Measurements from ENCODE around the gene UBE2F.

The UBE2F gene

GRCh38 chr2:237966565-237967462 lies at the start of gene UBE2F:
Gene UBE2F (plus strand): TSS chr2:237967014. CDS start chr2:237973108, 6,094 bp downstream.
- DNase-seq: peak; percentile 91

GRCh38 chr2:237917696-237918374 lies 49.0 kb upstream of the UBE2F start:
- no peak for DNase-seq

- no peak for DNase-seq
Observed at GRCh38 chr2:237919593-237919992, 47.2 kb upstream of the UBE2F start.

- no peak for DNase-seq
Observed at GRCh38 chr2:237920673-237921072, 46.1 kb upstream of the UBE2F start.

GRCh38 chr2:237921967-237922492 lies 44.8 kb upstream of the UBE2F start:
- DNase-seq: no peak

- DNase-seq: no peak
Observed at GRCh38 chr2:237922641-237923361, 44.0 kb upstream of the UBE2F start.

- DNase-seq: peak; percentile 17
Observed at GRCh38 chr2:237923481-237924163, 43.2 kb upstream of the UBE2F start.

GRCh38 chr2:237924164-237924534 lies 42.7 kb upstream of the UBE2F start:
- DNase-seq: no peak

- no peak for DNase-seq
Observed at GRCh38 chr2:237927135-237927534, 39.7 kb upstream of the UBE2F start.

- DNase-seq: no peak
Observed at GRCh38 chr2:237927986-237928385, 38.8 kb upstream of the UBE2F start.

- no peak for DNase-seq
Observed at GRCh38 chr2:237929979-237930378, 36.8 kb upstream of the UBE2F start.

GRCh38 chr2:237931205-237931721 lies 35.6 kb upstream of the UBE2F start:
- no peak for DNase-seq

- no peak for DNase-seq
Observed at GRCh38 chr2:237932731-237933131, 34.1 kb upstream of the UBE2F start.

GRCh38 chr2:237934186-237934585 lies 32.6 kb upstream of the UBE2F start:
- no peak for DNase-seq

- no peak for DNase-seq
Observed at GRCh38 chr2:237935740-237936452, 30.9 kb upstream of the UBE2F start.

- no peak for DNase-seq
Observed at GRCh38 chr2:237939251-237939650, 27.6 kb upstream of the UBE2F start.

- no peak for DNase-seq
Observed at GRCh38 chr2:237940828-237941227, 26.0 kb upstream of the UBE2F start.

- no peak for DNase-seq
Observed at GRCh38 chr2:237941239-237941638, 25.6 kb upstream of the UBE2F start.

- DNase-seq: no peak
Observed at GRCh38 chr2:237942513-237942899, 24.3 kb upstream of the UBE2F start.

GRCh38 chr2:237943395-237944094 lies 23.3 kb upstream of the UBE2F start:
- DNase-seq: no peak

GRCh38 chr2:237944302-237944701 lies 22.5 kb upstream of the UBE2F start:
- DNase-seq: no peak

Measured in NK-92 treated with Interleukin-12 subunit alpha and Interleukin-12 subunit beta, amount 100 ng/mL, for 24 hours (cell line).